GM23338 (cell line): ENCODE results near the gene AKR1D1. TPM values are rescaled to one million over a fixed set of nuclear protein-coding genes. Genes with fewer than 3 reads are reported as not detected.
"Not testable (repeated sequence)": the region's sequence is repeated elsewhere in the genome, so short reads cannot be mapped to it uniquely, and the experiment has no call there.

Experiments used
- ATAC-seq: fragments of 200-7000 bp; cut with Tn5 transposase; 3 replicates; pipeline ENCODE4 v1.9.1; 2020
- DNase-seq: peaks from one replicate; pipeline ENCODE4 v3.0.0-alpha.2; 2015; ENCODE audit warnings: low spot score
- H2AFZ ChIP-seq: fragments of 200-600 bp; sonication (generic); 2 replicates; pipeline ENCODE4 v1.8.0; 2016; ENCODE audit warnings: antibody characterized with exemption, mild to moderate bottlenecking, moderate library complexity
- H3F3A ChIP-seq: fragments of 200-600 bp; sonication (generic); replicated peaks from 2 replicates; pipeline ENCODE4 v1.8.0; 2017; ENCODE audit warnings: antibody characterized with exemption, mixed run types, low read depth
- H3K27ac ChIP-seq: fragments of 200-600 bp; sonication (generic); 2 replicates; pipeline ENCODE4 v1.6.1; 2016; ENCODE audit warnings: low read depth
- H3K27me3 ChIP-seq: fragments of 200-600 bp; sonication (generic); 2 replicates; pipeline ENCODE4 v1.8.0; 2016; ENCODE audit warnings: mild to moderate bottlenecking, mixed run types, moderate library complexity; ENCODE audit not compliant: insufficient read depth
- H3K36me3 ChIP-seq: fragments of 200-600 bp; sonication (generic); 2 replicates; pipeline ENCODE4 v1.8.0; 2016; ENCODE audit warnings: mild to moderate bottlenecking; ENCODE audit not compliant: insufficient read depth
- H3K4me1 ChIP-seq: fragments of 200-600 bp; sonication (generic); 2 replicates; pipeline ENCODE4 v1.8.0; 2016; ENCODE audit warnings: mild to moderate bottlenecking, moderate library complexity; ENCODE audit not compliant: insufficient read depth
- H3K4me2 ChIP-seq: fragments of 200-600 bp; sonication (generic); 2 replicates; pipeline ENCODE4 v1.7.1; 2017; ENCODE audit warnings: mixed run types
- H3K4me3 ChIP-seq: fragments of 200-600 bp; sonication (generic); 2 replicates; pipeline ENCODE4 v1.6.1; 2016; ENCODE audit warnings: mixed run types
- H3K79me2 ChIP-seq: fragments of 200-600 bp; sonication (generic); replicated peaks from 2 replicates; pipeline ENCODE4 v1.8.0; 2017; ENCODE audit warnings: mild to moderate bottlenecking; ENCODE audit not compliant: insufficient read depth
- H3K9me2 ChIP-seq: fragments of 200-600 bp; sonication (generic); 2 replicates; pipeline ENCODE4 v1.8.0; 2017; ENCODE audit not compliant: insufficient read depth
- H4K20me1 ChIP-seq: fragments of 200-600 bp; sonication (generic); replicated peaks from 2 replicates; pipeline ENCODE4 v1.8.0; 2017; ENCODE audit warnings: mild to moderate bottlenecking; ENCODE audit not compliant: insufficient read depth
- H3K27ac Mint-ChIP-seq: 2 replicates; pipeline ENCODE4 v1.8.0; 2020; ENCODE audit warnings: inconsistent platforms, mild to moderate bottlenecking, moderate library complexity, mixed read lengths
- H3K27me3 Mint-ChIP-seq: 3 replicates; pipeline ENCODE4 v1.8.0; 2022; ENCODE audit warnings: low read depth, mild to moderate bottlenecking, moderate library complexity, mixed read lengths, inconsistent platforms; ENCODE audit not compliant: insufficient read depth, poor library complexity
- H3K36me3 Mint-ChIP-seq: 3 replicates; pipeline ENCODE4 v1.8.0; 2021; ENCODE audit warnings: low read depth, mild to moderate bottlenecking, inconsistent platforms, moderate library complexity, mixed read lengths
- H3K4me1 Mint-ChIP-seq: 3 replicates; pipeline ENCODE4 v1.8.0; 2020; ENCODE audit warnings: mild to moderate bottlenecking, inconsistent platforms, mixed read lengths
- H3K4me3 Mint-ChIP-seq: 3 replicates; pipeline ENCODE4 v1.8.0; 2021; ENCODE audit warnings: moderate library complexity, mild to moderate bottlenecking, inconsistent platforms, mixed read lengths
- H3K9me3 Mint-ChIP-seq: 3 replicates; pipeline ENCODE4 v1.8.0; 2020; ENCODE audit warnings: moderate library complexity, mild to moderate bottlenecking, inconsistent platforms, mixed read lengths
- CREB1 ChIP-seq: fragments of 250-450 bp; sonication (Bioruptor Pico); IDR thresholded peaks from 2 replicates; pipeline ENCODE4 v1.5.0; 2020; ENCODE audit warnings: low read depth, mild to moderate bottlenecking, moderate library complexity
- JUNB ChIP-seq: IDR thresholded peaks from one replicate; pipeline ENCODE4 v1.6.1; 2016; ENCODE audit warnings: antibody characterized with exemption; ENCODE audit not compliant: unreplicated experiment
- POLR2AphosphoS5 ChIP-seq: IDR thresholded peaks from 2 replicates; pipeline ENCODE4 v1.6.1; 2016; ENCODE audit warnings: antibody characterized with exemption, low read depth
- STAT1 ChIP-seq: IDR thresholded peaks from one replicate; pipeline ENCODE4 v1.6.1; 2016; ENCODE audit warnings: antibody characterized with exemption; ENCODE audit not compliant: unreplicated experiment
- ZNF114 ChIP-seq: fragments of 250-450 bp; sonication (Bioruptor Pico); IDR thresholded peaks from 2 replicates; pipeline ENCODE4 v1.5.0; 2020; ENCODE audit warnings: mild to moderate bottlenecking, moderate library complexity
- ZNF331 ChIP-seq: fragments of 250-450 bp; sonication (Bioruptor Pico); IDR thresholded peaks from 2 replicates; pipeline ENCODE4 v1.5.0; 2020; ENCODE audit warnings: low read depth, mild to moderate bottlenecking, moderate library complexity
- polyA plus RNA-seq: library from polyadenylated mRNA; unstranded; fragments of >200 nt; fragmentation: Nextera tagmentation; extraction: Ambion mirVana; gene quantifications from 2 replicates; pipeline ENCODE4 v1.2.1, GENCODE V29; 2016
- total RNA-seq: library from RNA; depleted of rRNA; stranded (reverse); fragments of >200 nt; shearing (Covaris generic); gene quantifications from 2 replicates; pipeline ENCODE4 v1.2.3, GENCODE V29; 2014
- TF ChIP-seq, protein P1 (sequence below): IDR thresholded peaks from one replicate; pipeline ENCODE4 v1.6.1; 2018; ENCODE audit warnings: antibody characterized with exemption; ENCODE audit not compliant: unreplicated experiment
- TF ChIP-seq, protein P2 (sequence below): IDR thresholded peaks from 2 replicates; pipeline ENCODE4 v1.6.1; 2016; ENCODE audit warnings: antibody characterized with exemption
- TF ChIP-seq, protein P3 (sequence below), 2 experiments: fragments of 200-600 bp in 1 of 2; sonication (generic) in 1 of 2; conservative IDR thresholded peaks; 2 replicates each; pipeline versions ENCODE4 v1.5.1 to v1.6.1; 2016 to 2017; ENCODE audit warnings: antibody characterized with exemption in 2 of 2, low read depth in 2 of 2, mild to moderate bottlenecking in 2 of 2, moderate library complexity in 1 of 2

AKR1D1 gene
- total and polyA plus RNA-seq, 2 experiments from 2014 or later, result 0.14 TPM; not detected in 1

DNA sequence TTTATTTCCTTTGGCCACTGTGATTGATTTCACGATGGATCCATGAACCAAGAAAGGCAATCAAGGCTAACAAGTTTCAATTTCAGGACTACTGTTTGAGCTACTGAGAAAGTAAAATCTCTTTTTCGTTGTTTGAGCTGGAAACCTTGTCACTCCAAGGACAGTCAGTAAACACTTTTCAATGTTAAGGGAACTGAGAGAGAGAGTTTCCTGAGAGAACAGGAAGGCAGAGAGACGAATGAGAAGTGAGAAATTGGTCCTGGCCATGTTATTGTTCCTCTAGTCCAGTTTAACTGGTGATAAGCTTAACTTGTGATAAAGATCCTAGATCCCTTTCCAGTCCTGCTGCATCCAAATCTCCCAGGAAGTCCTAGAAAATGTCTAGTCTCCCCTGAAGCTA lies 909 bp upstream of the AKR1D1 start:
- Histone ChIP-seq H3K4me1 (no peaks in the 10 kb centered on the region; the same call in 1 of the 2 replicates), H3K36me3 (peaks cover 3% of the 10 kb centered on the region; the same call in 1 of the 2 replicates), H3K4me3 (no peak overlapping the region), H3K9me2 (peaks cover 3% of the 10 kb centered on the region; the same call in 1 of the 2 replicates), H3K27me3 (no peaks in the 10 kb centered on the region), H3K27ac (no peak overlapping the region), H4K20me1 (no peaks in the 10 kb centered on the region), H2AFZ (no peak overlapping the region), H3K4me2 (no peak overlapping the region), H3K79me2 (no peaks in the 10 kb centered on the region), H3F3A (no peaks in the 10 kb centered on the region)
- TF ChIP-seq JUNB (no peak), CREB1 (CRISPR knock-in tag) (no peak), POLR2AphosphoS5 (no peak)
- TF ChIP-seq, protein P1, sequence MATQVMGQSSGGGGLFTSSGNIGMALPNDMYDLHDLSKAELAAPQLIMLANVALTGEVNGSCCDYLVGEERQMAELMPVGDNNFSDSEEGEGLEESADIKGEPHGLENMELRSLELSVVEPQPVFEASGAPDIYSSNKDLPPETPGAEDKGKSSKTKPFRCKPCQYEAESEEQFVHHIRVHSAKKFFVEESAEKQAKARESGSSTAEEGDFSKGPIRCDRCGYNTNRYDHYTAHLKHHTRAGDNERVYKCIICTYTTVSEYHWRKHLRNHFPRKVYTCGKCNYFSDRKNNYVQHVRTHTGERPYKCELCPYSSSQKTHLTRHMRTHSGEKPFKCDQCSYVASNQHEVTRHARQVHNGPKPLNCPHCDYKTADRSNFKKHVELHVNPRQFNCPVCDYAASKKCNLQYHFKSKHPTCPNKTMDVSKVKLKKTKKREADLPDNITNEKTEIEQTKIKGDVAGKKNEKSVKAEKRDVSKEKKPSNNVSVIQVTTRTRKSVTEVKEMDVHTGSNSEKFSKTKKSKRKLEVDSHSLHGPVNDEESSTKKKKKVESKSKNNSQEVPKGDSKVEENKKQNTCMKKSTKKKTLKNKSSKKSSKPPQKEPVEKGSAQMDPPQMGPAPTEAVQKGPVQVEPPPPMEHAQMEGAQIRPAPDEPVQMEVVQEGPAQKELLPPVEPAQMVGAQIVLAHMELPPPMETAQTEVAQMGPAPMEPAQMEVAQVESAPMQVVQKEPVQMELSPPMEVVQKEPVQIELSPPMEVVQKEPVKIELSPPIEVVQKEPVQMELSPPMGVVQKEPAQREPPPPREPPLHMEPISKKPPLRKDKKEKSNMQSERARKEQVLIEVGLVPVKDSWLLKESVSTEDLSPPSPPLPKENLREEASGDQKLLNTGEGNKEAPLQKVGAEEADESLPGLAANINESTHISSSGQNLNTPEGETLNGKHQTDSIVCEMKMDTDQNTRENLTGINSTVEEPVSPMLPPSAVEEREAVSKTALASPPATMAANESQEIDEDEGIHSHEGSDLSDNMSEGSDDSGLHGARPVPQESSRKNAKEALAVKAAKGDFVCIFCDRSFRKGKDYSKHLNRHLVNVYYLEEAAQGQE, result no peak
- TF ChIP-seq, protein P2, sequence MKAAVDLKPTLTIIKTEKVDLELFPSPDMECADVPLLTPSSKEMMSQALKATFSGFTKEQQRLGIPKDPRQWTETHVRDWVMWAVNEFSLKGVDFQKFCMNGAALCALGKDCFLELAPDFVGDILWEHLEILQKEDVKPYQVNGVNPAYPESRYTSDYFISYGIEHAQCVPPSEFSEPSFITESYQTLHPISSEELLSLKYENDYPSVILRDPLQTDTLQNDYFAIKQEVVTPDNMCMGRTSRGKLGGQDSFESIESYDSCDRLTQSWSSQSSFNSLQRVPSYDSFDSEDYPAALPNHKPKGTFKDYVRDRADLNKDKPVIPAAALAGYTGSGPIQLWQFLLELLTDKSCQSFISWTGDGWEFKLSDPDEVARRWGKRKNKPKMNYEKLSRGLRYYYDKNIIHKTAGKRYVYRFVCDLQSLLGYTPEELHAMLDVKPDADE, result no peak
- Mint-ChIP-seq H3K4me3 (no peak overlapping the region), H3K36me3 (peaks cover 41% of the 10 kb centered on the region), H3K4me1 (peaks cover 20% of the 10 kb centered on the region), H3K27ac (no peak overlapping the region), H3K27me3 (peaks cover 2% of the 10 kb centered on the region), H3K9me3 (peaks cover 42% of the 10 kb centered on the region)
- DNase-seq (no peak), ATAC-seq (no peak)

DNA sequence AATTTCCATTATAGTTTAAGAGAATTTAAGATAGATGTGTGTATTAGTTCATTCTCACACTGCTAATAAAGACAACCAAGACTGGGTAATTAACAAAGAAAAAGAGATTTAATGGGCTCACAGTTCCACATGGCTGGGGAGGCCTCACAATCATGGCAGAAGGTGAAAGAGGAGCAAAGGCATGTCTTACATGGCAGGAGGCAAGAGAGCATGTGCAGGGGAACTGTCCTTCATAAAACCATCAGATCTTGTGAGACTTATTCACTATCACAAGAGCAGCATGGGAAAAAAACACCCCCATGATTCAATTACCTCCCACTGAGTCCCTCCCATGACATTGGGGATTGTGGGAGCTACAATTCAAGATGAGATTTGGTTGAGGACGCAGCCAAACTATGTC lies 473 bp upstream of the AKR1D1 start:
- ATAC-seq, H3K27ac Mint-ChIP-seq, H3K27me3 Mint-ChIP-seq, H4K20me1 ChIP-seq, H2AFZ ChIP-seq, H3K36me3 ChIP-seq, H3K9me2 ChIP-seq, H3K27me3 ChIP-seq, H3F3A ChIP-seq, H3K4me3 ChIP-seq, H3K79me2 ChIP-seq, H3K27ac ChIP-seq, H3K4me1 ChIP-seq, H3K4me2 ChIP-seq, H3K4me3 Mint-ChIP-seq, DNase-seq: not testable (repeated sequence)
- H3K4me1 Mint-ChIP-seq, result peaks cover 20% of the 10 kb centered on the region
- peaks cover 41% of the 10 kb centered on the region for H3K36me3 Mint-ChIP-seq
- peaks cover 42% of the 10 kb centered on the region for H3K9me3 Mint-ChIP-seq

DNA sequence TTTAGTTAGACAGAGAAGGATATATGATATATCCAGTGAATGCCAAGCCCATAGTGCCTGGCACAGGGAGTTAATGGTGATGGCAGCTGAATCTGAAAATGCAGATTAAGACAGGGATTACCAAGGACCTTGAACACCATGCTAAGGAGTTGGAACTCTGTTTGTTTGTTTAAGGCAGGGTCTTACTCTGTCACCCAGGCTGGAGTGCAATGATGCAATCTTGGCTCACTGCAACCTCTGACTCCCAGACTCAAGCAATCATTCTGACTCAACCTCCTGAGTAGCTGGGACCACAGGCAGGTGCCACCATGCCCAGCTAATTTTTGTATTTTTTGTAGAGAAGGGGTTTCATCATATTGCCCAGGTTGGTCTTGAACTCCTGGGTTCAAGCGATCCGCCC lies 1.6 kb downstream of the AKR1D1 start:
- no peak for ATAC-seq
- peaks cover 38% of the 10 kb centered on the region for H3K9me3 Mint-ChIP-seq
- no peak overlapping the region for H3K4me3 ChIP-seq
- TF ChIP-seq ZNF331 (CRISPR knock-in tag) (no peak), POLR2AphosphoS5 (no peak), JUNB (no peak), ZNF114 (CRISPR knock-in tag) (no peak), STAT1 (no peak)
- TF ChIP-seq, protein P3, sequence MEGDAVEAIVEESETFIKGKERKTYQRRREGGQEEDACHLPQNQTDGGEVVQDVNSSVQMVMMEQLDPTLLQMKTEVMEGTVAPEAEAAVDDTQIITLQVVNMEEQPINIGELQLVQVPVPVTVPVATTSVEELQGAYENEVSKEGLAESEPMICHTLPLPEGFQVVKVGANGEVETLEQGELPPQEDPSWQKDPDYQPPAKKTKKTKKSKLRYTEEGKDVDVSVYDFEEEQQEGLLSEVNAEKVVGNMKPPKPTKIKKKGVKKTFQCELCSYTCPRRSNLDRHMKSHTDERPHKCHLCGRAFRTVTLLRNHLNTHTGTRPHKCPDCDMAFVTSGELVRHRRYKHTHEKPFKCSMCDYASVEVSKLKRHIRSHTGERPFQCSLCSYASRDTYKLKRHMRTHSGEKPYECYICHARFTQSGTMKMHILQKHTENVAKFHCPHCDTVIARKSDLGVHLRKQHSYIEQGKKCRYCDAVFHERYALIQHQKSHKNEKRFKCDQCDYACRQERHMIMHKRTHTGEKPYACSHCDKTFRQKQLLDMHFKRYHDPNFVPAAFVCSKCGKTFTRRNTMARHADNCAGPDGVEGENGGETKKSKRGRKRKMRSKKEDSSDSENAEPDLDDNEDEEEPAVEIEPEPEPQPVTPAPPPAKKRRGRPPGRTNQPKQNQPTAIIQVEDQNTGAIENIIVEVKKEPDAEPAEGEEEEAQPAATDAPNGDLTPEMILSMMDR (conservative IDR thresholded peaks at IDR 0.05; ENCODE audit: low read depth in 2 of 2), result no peak
- TF ChIP-seq, protein P1, result no peak

More for the DNA sequence above, 1.6 kb downstream of the AKR1D1 start:
- Mint-ChIP-seq H3K4me1 (peaks cover 5% of the 10 kb centered on the region), H3K4me3 (no peak overlapping the region), H3K27me3 (no peaks in the 10 kb centered on the region), H3K27ac (no peak overlapping the region), H3K36me3 (peaks cover 38% of the 10 kb centered on the region)
- Histone ChIP-seq H3K27ac (no peak overlapping the region), H3K9me2 (peaks cover 4% of the 10 kb centered on the region), H3K27me3 (no peaks in the 10 kb centered on the region), H4K20me1 (no peaks in the 10 kb centered on the region), H2AFZ (no peak overlapping the region), H3K36me3 (peaks cover 3% of the 10 kb centered on the region; the same call in 1 of the 2 replicates), H3K79me2 (no peaks in the 10 kb centered on the region), H3F3A (no peaks in the 10 kb centered on the region), H3K4me1 (no peaks in the 10 kb centered on the region), H3K4me2 (no peak overlapping the region)
- DNase-seq, result no peak
